ENCODE measurements around the gene IFNL1. TPM values are rescaled to one million over a fixed set of nuclear protein-coding genes. Genes with fewer than 3 reads are reported as not detected.

The IFNL1 gene
- total RNA-seq, 1 donor from 2014 or later, result not detected

DNA sequence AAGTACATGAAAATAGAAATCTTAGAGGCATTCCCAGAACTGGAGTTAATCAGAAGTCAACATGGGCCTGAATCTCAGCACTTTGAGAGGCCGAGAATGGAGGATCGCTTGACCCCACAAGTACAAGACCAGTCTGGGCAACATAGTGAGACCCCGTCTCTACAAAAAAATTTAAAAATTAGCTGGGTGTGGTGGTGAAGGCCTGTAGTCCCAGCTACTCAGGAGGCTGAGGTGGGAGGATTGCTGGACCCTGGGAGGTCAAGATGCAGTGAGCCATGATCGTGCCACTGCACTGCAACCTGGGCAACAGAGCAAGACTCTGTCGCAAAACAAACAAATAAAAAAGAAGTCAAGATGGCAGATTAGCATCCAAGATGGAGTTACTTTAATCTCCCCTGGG, 19.5 kb upstream of the IFNL1 start:
- Histone ChIP-seq H3K9me3 (ENCODE audit: low read depth) (no peaks in the 10 kb centered on the region), H3F3A (ENCODE audit: low read depth) (no peaks in the 10 kb centered on the region), H3K79me2 (ENCODE audit: low read depth) (no peaks in the 10 kb centered on the region), H3K36me3 (no peaks in the 10 kb centered on the region), H4K20me1 (ENCODE audit: low read depth) (no peaks in the 10 kb centered on the region), H3K27me3 (peaks cover 72% of the 10 kb centered on the region), H3K9ac (no peak overlapping the region), H3K27ac (no peak overlapping the region), H3K4me1 (no peaks in the 10 kb centered on the region), H3K4me3 (no peak overlapping the region), H2AFZ (replicated peaks) (no peak overlapping the region), H3K4me2 (no peak overlapping the region)
- TF ChIP-seq CTCF (IDR thresholded peaks at IDR 0.05) (no peak), EZH2phosphoT487 (IDR thresholded peaks at IDR 0.05) (no peak), EZH2 (IDR thresholded peaks at IDR 0.05) (no peak)
- no peaks in the 10 kb centered on the region for H3K4me1 Mint-ChIP-seq
- no peak overlapping the region for H3K4me3 Mint-ChIP-seq
- no peak overlapping the region for H3K27ac Mint-ChIP-seq
- DNase-seq (ENCODE audit: low spot score), result no peak
- H3K36me3 Mint-ChIP-seq, result no peaks in the 10 kb centered on the region
- H3K27me3 Mint-ChIP-seq (ENCODE audit: insufficient read depth, low read depth), result peaks cover 9% of the 10 kb centered on the region
- H3K9me3 Mint-ChIP-seq, result peaks cover 1% of the 10 kb centered on the region

DNA sequence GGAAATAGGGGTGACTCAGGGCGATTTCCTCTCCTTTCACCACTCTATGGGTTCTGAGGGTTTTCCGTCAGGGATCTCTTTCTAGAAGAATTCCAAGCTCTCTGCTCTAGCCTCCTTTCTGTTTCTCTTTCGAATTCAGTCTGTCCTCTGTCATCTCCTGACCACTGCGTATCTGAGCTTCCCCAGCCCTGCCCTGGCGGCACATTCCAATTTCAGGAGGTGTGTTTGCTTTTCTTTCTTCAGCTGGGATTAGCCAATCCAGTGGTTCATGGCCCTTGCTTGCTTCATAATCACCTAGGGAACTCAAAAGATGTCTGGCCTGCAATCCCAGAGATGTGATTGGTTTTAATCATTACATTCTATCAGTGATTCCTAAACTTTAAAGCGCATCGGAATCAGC, 18.6 kb upstream of the IFNL1 start:
- Mint-ChIP-seq H3K4me3 (no peak overlapping the region), H3K27me3 (ENCODE audit: insufficient read depth, low read depth) (peaks cover 10% of the 10 kb centered on the region), H3K4me1 (no peaks in the 10 kb centered on the region), H3K27ac (no peak overlapping the region), H3K9me3 (peaks cover 7% of the 10 kb centered on the region), H3K36me3 (no peaks in the 10 kb centered on the region)
- TF ChIP-seq CTCF (IDR thresholded peaks at IDR 0.05), result no peak
- no peak for TF ChIP-seq EZH2 (IDR thresholded peaks at IDR 0.05)
- TF ChIP-seq EZH2phosphoT487 (IDR thresholded peaks at IDR 0.05), result no peak
- H3K27ac ChIP-seq, result no peak overlapping the region
- H3K79me2 ChIP-seq (ENCODE audit: low read depth), result no peaks in the 10 kb centered on the region
- no peak overlapping the region for H3K4me3 ChIP-seq
- no peaks in the 10 kb centered on the region for H3K9me3 ChIP-seq (ENCODE audit: low read depth)
- DNase-seq (ENCODE audit: low spot score), result no peak
- H3K27me3 ChIP-seq, result peaks cover 76% of the 10 kb centered on the region
- H2AFZ ChIP-seq (replicated peaks), result no peak overlapping the region
- no peaks in the 10 kb centered on the region for H3K36me3 ChIP-seq
- no peaks in the 10 kb centered on the region for H4K20me1 ChIP-seq (ENCODE audit: low read depth)
- no peak overlapping the region for H3K9ac ChIP-seq
- H3K4me1 ChIP-seq, result no peaks in the 10 kb centered on the region
- no peaks in the 10 kb centered on the region for H3F3A ChIP-seq (ENCODE audit: low read depth)
- no peak overlapping the region for H3K4me2 ChIP-seq

- Mint-ChIP-seq H3K27ac (no peak overlapping the region), H3K27me3 (ENCODE audit: insufficient read depth, low read depth) (peaks cover 11% of the 10 kb centered on the region), H3K9me3 (peaks cover 11% of the 10 kb centered on the region), H3K4me3 (no peak overlapping the region), H3K36me3 (no peaks in the 10 kb centered on the region), H3K4me1 (no peaks in the 10 kb centered on the region)
- H3K9me3 ChIP-seq (ENCODE audit: low read depth), result no peaks in the 10 kb centered on the region
- peaks cover 85% of the 10 kb centered on the region for H3K27me3 ChIP-seq
- no peaks in the 10 kb centered on the region for H3K79me2 ChIP-seq (ENCODE audit: low read depth)
- no peak overlapping the region for H3K9ac ChIP-seq
- no peaks in the 10 kb centered on the region for H3F3A ChIP-seq (ENCODE audit: low read depth)
- no peak overlapping the region for H2AFZ ChIP-seq (replicated peaks)
- no peaks in the 10 kb centered on the region for H4K20me1 ChIP-seq (ENCODE audit: low read depth)
- H3K27ac ChIP-seq, result no peak overlapping the region
- TF ChIP-seq EZH2 (IDR thresholded peaks at IDR 0.05) (no peak), EZH2phosphoT487 (IDR thresholded peaks at IDR 0.05) (no peak), CTCF (IDR thresholded peaks at IDR 0.05) (no peak)
- H3K4me3 ChIP-seq, result no peak overlapping the region
- no peaks in the 10 kb centered on the region for H3K36me3 ChIP-seq
- H3K4me2 ChIP-seq, result no peak overlapping the region
- no peaks in the 10 kb centered on the region for H3K4me1 ChIP-seq
- no peak for DNase-seq (ENCODE audit: low spot score)
Measured at GRCh38 chr19:39282021-39282420, 14.2 kb upstream of the IFNL1 start.

Data from neural progenitor cell (in vitro differentiated cells).